OCI-LY7 (cell line): ENCODE data around the gene FBLN5. TPM values are rescaled to one million over a fixed set of nuclear protein-coding genes. Genes with fewer than 3 reads are reported as not detected.
A peak's percentile ranks its signal among the peaks of the same experiment; 100 is the strongest.

Experiments used
- BruUV-seq: library from RNA; stranded (reverse); fragments of 400-500 nt; replicated peaks from 2 replicates; lab custom pipeline; 2021; lab: Mats Ljungman, UMichigan
- CTCF ChIA-PET: fragments of 300-600 bp; sonication (Branson Sonifier 250); formaldehyde crosslinking; loops from one replicate; lab custom pipeline; 2022; ENCODE audit warnings: antibody characterized with exemption; ENCODE audit not compliant: unreplicated experiment; lab: Charles Lee
- POLR2A ChIA-PET: fragments of 300-600 bp; sonication (Branson Sonifier 250); formaldehyde crosslinking; loops from one replicate; lab custom pipeline; 2022; ENCODE audit warnings: antibody characterized with exemption; lab: Charles Lee
- DNase-seq: peaks from one replicate; pipeline ENCODE4 v3.0.0-alpha.2; 2015; ENCODE audit warnings: low spot score
- H2AFZ ChIP-seq: fragments of 200-600 bp; sonication (generic), shearing (Covaris generic); 2 replicates; pipeline ENCODE4 v1.6.1; 2014; ENCODE audit warnings: mild to moderate bottlenecking, antibody characterized with exemption, low read length, moderate library complexity
- H3K27ac ChIP-seq: fragments of 200-600 bp; sonication (generic); 2 replicates; pipeline ENCODE4 v1.5.1; 2014; ENCODE audit warnings: mixed run types, low read depth, mild to moderate bottlenecking, moderate library complexity, low read length, inconsistent platforms; ENCODE audit not compliant: poor library complexity, severe bottlenecking
- H3K36me3 ChIP-seq: fragments of 200-600 bp; sonication (generic); 2 replicates; pipeline ENCODE4 v1.6.1; 2014; ENCODE audit warnings: mild to moderate bottlenecking, antibody characterized with exemption, low read length, moderate library complexity, mixed read lengths; ENCODE audit not compliant: insufficient read depth
- H3K4me1 ChIP-seq: fragments of 200-600 bp; sonication (generic); 2 replicates; pipeline ENCODE4 v1.5.1; 2014; ENCODE audit warnings: mild to moderate bottlenecking, low read length; ENCODE audit not compliant: insufficient read depth, poor library complexity, severe bottlenecking
- H3K4me2 ChIP-seq: fragments of 200-600 bp; sonication (generic); 2 replicates; pipeline ENCODE4 v1.6.1; 2014; ENCODE audit warnings: mild to moderate bottlenecking, low read length
- H3K4me3 ChIP-seq: fragments of 200-600 bp; sonication (generic); 2 replicates; pipeline ENCODE4 v1.5.1; 2014; ENCODE audit warnings: mild to moderate bottlenecking, low read depth, low read length; ENCODE audit not compliant: poor library complexity, severe bottlenecking
- H3K79me2 ChIP-seq: fragments of 200-600 bp; sonication (generic); 2 replicates; pipeline ENCODE4 v1.6.1; 2016; ENCODE audit warnings: low read depth, mild to moderate bottlenecking, low read length, moderate library complexity, mixed read lengths; ENCODE audit not compliant: insufficient read depth
- H3K9me2 ChIP-seq: fragments of 200-600 bp; sonication (generic); 2 replicates; pipeline ENCODE4 v1.6.1; 2016; ENCODE audit warnings: mild to moderate bottlenecking, low read length, mixed read lengths; ENCODE audit not compliant: insufficient read depth
- H3K9me3 ChIP-seq: fragments of 200-600 bp; sonication (generic); 2 replicates; pipeline ENCODE4 v1.6.1; 2014; ENCODE audit warnings: mild to moderate bottlenecking, mixed run types, low read length, mixed read lengths
- H4K20me1 ChIP-seq: fragments of 200-600 bp; sonication (generic); 2 replicates; pipeline ENCODE4 v1.6.1; 2014; ENCODE audit warnings: mild to moderate bottlenecking, antibody characterized with exemption, low read length, moderate library complexity, mixed read lengths; ENCODE audit not compliant: insufficient read depth
- CTCF ChIP-seq: fragments of 200-600 bp; sonication (generic); conservative IDR thresholded peaks from 2 replicates; pipeline ENCODE4 v1.5.1; 2014; ENCODE audit warnings: mild to moderate bottlenecking, antibody characterized with exemption, low read length, moderate library complexity, mixed read lengths
- EZH2phosphoT487 ChIP-seq: fragments of 200-600 bp; sonication (generic); IDR thresholded peaks from 2 replicates; pipeline ENCODE4 v1.6.1; 2018; ENCODE audit warnings: low read depth, borderline replicate concordance, mild to moderate bottlenecking, mixed run types, antibody characterized with exemption, low read length, moderate library complexity, mixed read lengths
- intact Hi-C: fragments of 100-400 bp; cut with micrococcal nuclease; formaldehyde crosslinking; loops from one replicate; pipeline ENCODE4 v1.10.0; 2022; ENCODE audit not compliant: unreplicated experiment
- total RNA-seq, 2 experiments: library from RNA; depleted of rRNA in 1 of 2; stranded (reverse); fragments of >200 nt in 1 of 2; shearing (Covaris generic) in 1 of 2; gene quantifications; 2 replicates each; pipeline ENCODE4 v1.2.3, GENCODE V29; 2014 to 2022

Gene FBLN5
- total RNA-seq, 2 experiments from 2014 or later, result 0.91 to 2.3 TPM

- Histone ChIP-seq H3K4me3 (no peak overlapping the region), H2AFZ (no peak overlapping the region), H3K4me2 (no peak overlapping the region), H3K36me3 (no peaks in the 10 kb centered on the region), H3K9me3 (no peaks in the 10 kb centered on the region), H3K79me2 (no peaks in the 10 kb centered on the region), H4K20me1 (no peaks in the 10 kb centered on the region), H3K4me1 (no peaks in the 10 kb centered on the region), H3K27ac (no peak overlapping the region), H3K9me2 (no peaks in the 10 kb centered on the region)
- intact Hi-C loops, result no loop called here
- TF ChIP-seq CTCF (no peak), EZH2phosphoT487 (no peak)
- ChIA-PET CTCF (no interaction called here), POLR2A (interaction anchor here (0.6 kb wide), 1 partner anchor 454 kb away, joined by 3 read pairs; no protein-coding TSS in a partner anchor)
- BruUV-seq, result no TSS peak
- DNase-seq, result no peak
Measured at GRCh38 chr14:91901449-91902226, 45.9 kb downstream of the FBLN5 start.

- DNase-seq, result no peak
- TF ChIP-seq CTCF, result no peak
- no peak for TF ChIP-seq EZH2phosphoT487
- Histone ChIP-seq H2AFZ (no peak overlapping the region), H3K27ac (no peak overlapping the region), H3K4me1 (no peaks in the 10 kb centered on the region), H3K4me2 (no peak overlapping the region), H3K4me3 (no peak overlapping the region), H3K79me2 (no peaks in the 10 kb centered on the region), H3K36me3 (no peaks in the 10 kb centered on the region), H3K9me2 (no peaks in the 10 kb centered on the region), H4K20me1 (no peaks in the 10 kb centered on the region), H3K9me3 (no peaks in the 10 kb centered on the region)
- ChIA-PET CTCF (no interaction called here), POLR2A (no interaction called here)
- intact Hi-C loops, result loop anchor here (10.0 kb wide), 1 partner anchor 245 kb away; no protein-coding TSS in a partner anchor
- no TSS peak for BruUV-seq
Measured at GRCh38 chr14:91899806-91900205, 47.7 kb downstream of the FBLN5 start.

GRCh38 chr14:91899213-91899612, 48.3 kb downstream of the FBLN5 start:
- H3K79me2 ChIP-seq, result no peaks in the 10 kb centered on the region
- H3K36me3 ChIP-seq, result no peaks in the 10 kb centered on the region
- H3K4me3 ChIP-seq, result no peak overlapping the region
- peak; percentile 28 for DNase-seq
- H3K27ac ChIP-seq, result no peak overlapping the region
- no peaks in the 10 kb centered on the region for H3K4me1 ChIP-seq
- ChIA-PET CTCF (no interaction called here), POLR2A (interaction anchor here (0.6 to 0.7 kb wide), 2 partner anchors 11 to 1241 kb away, joined by 4 read pairs; no protein-coding TSS in a partner anchor)
- no peak overlapping the region for H3K4me2 ChIP-seq
- H3K9me3 ChIP-seq, result no peaks in the 10 kb centered on the region
- intact Hi-C loops, result loop anchor here (10.0 kb wide), 1 partner anchor 244 kb away; no protein-coding TSS in a partner anchor
- BruUV-seq, result no TSS peak
- TF ChIP-seq EZH2phosphoT487, result no peak
- TF ChIP-seq CTCF, result peak; percentile 53
- no peaks in the 10 kb centered on the region for H3K9me2 ChIP-seq
- H2AFZ ChIP-seq, result no peak overlapping the region
- no peaks in the 10 kb centered on the region for H4K20me1 ChIP-seq
